VCaP (cell line): ENCODE data around the gene NOL9.
"Not testable (repeated sequence)": the region's sequence is repeated elsewhere in the genome, so short reads cannot be mapped to it uniquely, and the experiment has no call there.

Experiments
- H3K27ac ChIP-seq: fragments of 450-650 bp; 2 replicates; pipeline ENCODE4 v1.5.1; 2017
- CTCF ChIP-seq: fragments of 450-650 bp; conservative IDR thresholded peaks from 2 replicates; pipeline ENCODE4 v1.5.1; 2017; ENCODE audit warnings: mild to moderate bottlenecking, moderate library complexity

The NOL9 gene

GRCh38 chr1:6497867-6498575 lies 56.3 kb downstream of the NOL9 start:
- no peak for TF ChIP-seq CTCF
- peak overlapping the region; percentile 51; the same call in 1 of the 2 replicates for H3K27ac ChIP-seq

GRCh38 chr1:6497215-6497866 lies 57.0 kb downstream of the NOL9 start:
- peak overlapping the region; percentile 51; the same call in 1 of the 2 replicates for H3K27ac ChIP-seq
- TF ChIP-seq CTCF = no peak

GRCh38 chr1:6496890-6497214 lies 57.5 kb downstream of the NOL9 start:
- TF ChIP-seq CTCF = no peak
- H3K27ac ChIP-seq = peak overlapping the region; percentile 51; the same call in 1 of the 2 replicates

- peak overlapping the region; percentile 51; the same call in 1 of the 2 replicates for H3K27ac ChIP-seq
- TF ChIP-seq CTCF = no peak
These were observed 58.0 kb downstream of the NOL9 start for GRCh38 chr1:6496365-6496721.

GRCh38 chr1:6495540-6496364 lies 58.6 kb downstream of the NOL9 start:
- no peak overlapping the region for H3K27ac ChIP-seq

GRCh38 chr1:6495041-6495441 lies 59.3 kb downstream of the NOL9 start:
- TF ChIP-seq CTCF = no peak
- H3K27ac ChIP-seq = no peak overlapping the region

More at GRCh38 chr1:6495540-6496364, 58.6 kb downstream of the NOL9 start:
- TF ChIP-seq CTCF = no peak

GRCh38 chr1:6494627-6495026 lies 59.7 kb downstream of the NOL9 start:
- no peak overlapping the region for H3K27ac ChIP-seq
- no peak for TF ChIP-seq CTCF

- H3K27ac ChIP-seq = not testable (repeated sequence)
These were observed 60.5 kb downstream of the NOL9 start for GRCh38 chr1:6493834-6494223.
